Panc1 (cell line): ENCODE data around the gene ARMC12. TPM values are rescaled to one million over a fixed set of nuclear protein-coding genes. Genes with fewer than 3 reads are reported as not detected.

ENCODE experiments used
- ATAC-seq: fragments of 200-7000 bp; cut with Tn5 transposase; 2 replicates; pipeline ENCODE4 v1.9.1; 2020; ENCODE audit warnings: mild to moderate bottlenecking, moderate library complexity
- BruUV-seq: library from RNA; stranded (reverse); fragments of 400-500 nt; replicated peaks from 2 replicates; lab custom pipeline; 2021; lab: Mats Ljungman, UMichigan
- CTCF ChIA-PET: fragments of 300-600 bp; sonication (Branson Sonifier 250); formaldehyde crosslinking; loops from one replicate; lab custom pipeline; 2022; ENCODE audit warnings: antibody characterized with exemption; lab: Charles Lee
- POLR2A ChIA-PET: fragments of 300-600 bp; sonication (Branson Sonifier 250); formaldehyde crosslinking; loops from one replicate; lab custom pipeline; 2022; ENCODE audit warnings: antibody characterized with exemption; lab: Charles Lee
- DNase-seq: peaks from one replicate; pipeline ENCODE4 v3.0.0-alpha.2; 2010; ENCODE audit warnings: low read depth, low spot score
- H3K27ac ChIP-seq: 2 replicates; pipeline ENCODE4 v1.5.1; 2011; ENCODE audit warnings: mild to moderate bottlenecking, low read length, inconsistent platforms
- H3K27me3 ChIP-seq: fragments of 200-500 bp; sonication (Bioruptor generic); 2 replicates; pipeline ENCODE4 v1.6.0; 2014; ENCODE audit warnings: low read length, inconsistent platforms; ENCODE audit not compliant: control insufficient read depth, insufficient read depth
- H3K36me3 ChIP-seq: fragments of 200-500 bp; sonication (Bioruptor generic); 2 replicates; pipeline ENCODE4 v1.5.1; 2014; ENCODE audit warnings: inconsistent platforms, mild to moderate bottlenecking, low read length, moderate library complexity; ENCODE audit not compliant: control insufficient read depth, insufficient read depth
- H3K4me1 ChIP-seq: 2 replicates; pipeline ENCODE4 v1.5.1; 2011; ENCODE audit warnings: inconsistent platforms, mild to moderate bottlenecking, low read length, moderate library complexity; ENCODE audit not compliant: control insufficient read depth, insufficient read depth
- H3K4me3 ChIP-seq, 2 experiments: 2 replicates each; pipeline ENCODE4 v1.5.1; 2011 to 2012; ENCODE audit warnings: low read depth in 2 of 2, low read length in 2 of 2, mild to moderate bottlenecking in 2 of 2, inconsistent platforms in 1 of 2, moderate library complexity in 1 of 2
- H3K9me3 ChIP-seq: fragments of 200-500 bp; sonication (Bioruptor generic); 2 replicates; pipeline ENCODE4 v1.5.1; 2014; ENCODE audit warnings: low read depth, mild to moderate bottlenecking, inconsistent platforms, low read length, moderate library complexity; ENCODE audit not compliant: control insufficient read depth, insufficient read depth
- POLR2AphosphoS5 ChIP-seq: IDR thresholded peaks from 2 replicates; pipeline ENCODE4 v1.6.1; 2012; ENCODE audit warnings: mild to moderate bottlenecking, low read depth, low read length, moderate library complexity
- SIN3A ChIP-seq: IDR thresholded peaks from 2 replicates; pipeline ENCODE4 v1.6.1; 2012; ENCODE audit warnings: low read depth, mild to moderate bottlenecking, low read length, moderate library complexity, borderline replicate concordance; ENCODE audit not compliant: insufficient read depth
- TCF7L2 ChIP-seq: IDR thresholded peaks from 2 replicates; pipeline ENCODE4 v1.6.1; 2011; ENCODE audit warnings: mild to moderate bottlenecking, low read depth, low read length, inconsistent platforms
- in situ Hi-C: cut with HindIII; loops from 2 replicates; pipeline ENCODE4 v1.10.0; 2016; ENCODE audit warnings: low sequenced_read_pairs, low pct_unique_long_range_greater_than_20kb
- intact Hi-C: fragments of 100-400 bp; cut with micrococcal nuclease; formaldehyde crosslinking; loops from one replicate; pipeline ENCODE4 v1.10.0; 2022; ENCODE audit not compliant: unreplicated experiment
- total RNA-seq: library from RNA; stranded (reverse); gene quantifications from one replicate; pipeline ENCODE4 v1.2.1, GENCODE V29; 2021; ENCODE audit not compliant: unreplicated experiment
- TF ChIP-seq, protein P1 (sequence below), 2 experiments: IDR thresholded peaks; 2 replicates each; pipeline ENCODE4 v1.6.1; 2011 to 2012; ENCODE audit warnings: low read depth in 2 of 2, control low read depth in 1 of 2, low read length in 1 of 2, mild to moderate bottlenecking in 1 of 2, moderate library complexity in 1 of 2; ENCODE audit not compliant: insufficient read depth in 1 of 2
- TF ChIP-seq, protein P2 (sequence below): fragments of 450-650 bp; IDR thresholded peaks from 2 replicates; pipeline ENCODE4 v1.5.1; 2017; ENCODE audit warnings: mild to moderate bottlenecking

The ARMC12 gene
- total RNA-seq, 1 experiment from 2014 or later = 1.4 TPM

DNA sequence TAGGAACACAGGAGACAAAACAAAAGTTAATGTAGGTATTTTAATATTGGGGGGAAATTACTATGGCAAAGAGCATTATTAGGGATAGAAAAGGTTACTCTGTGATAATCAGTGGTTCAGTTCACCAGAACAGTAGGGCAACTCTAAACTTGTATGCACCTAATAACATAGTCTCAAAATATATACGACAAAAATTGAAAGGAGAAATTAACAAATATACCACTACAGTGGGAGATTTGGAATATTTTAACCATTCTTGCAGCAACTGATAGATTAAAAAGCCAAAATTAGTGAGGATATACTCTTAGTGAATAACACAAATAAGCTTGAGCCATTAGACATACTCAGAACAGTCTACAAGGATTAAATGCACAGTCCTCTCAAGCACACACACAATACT, 11.0 kb downstream of the ARMC12 start:
- no peak overlapping the region for H3K27ac ChIP-seq
- DNase-seq (no peak), ATAC-seq (no peak)
- H3K4me1 ChIP-seq = no peaks in the 10 kb centered on the region
- no peaks in the 10 kb centered on the region for H3K36me3 ChIP-seq
- ChIA-PET POLR2A (no interaction called here), CTCF (no interaction called here)
- intact Hi-C loops (no loop called here), in situ Hi-C loops (no loop called here)
- no peaks in the 10 kb centered on the region for H3K9me3 ChIP-seq
- H3K4me3 ChIP-seq = no peak overlapping the region
- TF ChIP-seq SIN3A (no peak), POLR2AphosphoS5 (no peak), TCF7L2 (no peak)
- TF ChIP-seq, protein P1, sequence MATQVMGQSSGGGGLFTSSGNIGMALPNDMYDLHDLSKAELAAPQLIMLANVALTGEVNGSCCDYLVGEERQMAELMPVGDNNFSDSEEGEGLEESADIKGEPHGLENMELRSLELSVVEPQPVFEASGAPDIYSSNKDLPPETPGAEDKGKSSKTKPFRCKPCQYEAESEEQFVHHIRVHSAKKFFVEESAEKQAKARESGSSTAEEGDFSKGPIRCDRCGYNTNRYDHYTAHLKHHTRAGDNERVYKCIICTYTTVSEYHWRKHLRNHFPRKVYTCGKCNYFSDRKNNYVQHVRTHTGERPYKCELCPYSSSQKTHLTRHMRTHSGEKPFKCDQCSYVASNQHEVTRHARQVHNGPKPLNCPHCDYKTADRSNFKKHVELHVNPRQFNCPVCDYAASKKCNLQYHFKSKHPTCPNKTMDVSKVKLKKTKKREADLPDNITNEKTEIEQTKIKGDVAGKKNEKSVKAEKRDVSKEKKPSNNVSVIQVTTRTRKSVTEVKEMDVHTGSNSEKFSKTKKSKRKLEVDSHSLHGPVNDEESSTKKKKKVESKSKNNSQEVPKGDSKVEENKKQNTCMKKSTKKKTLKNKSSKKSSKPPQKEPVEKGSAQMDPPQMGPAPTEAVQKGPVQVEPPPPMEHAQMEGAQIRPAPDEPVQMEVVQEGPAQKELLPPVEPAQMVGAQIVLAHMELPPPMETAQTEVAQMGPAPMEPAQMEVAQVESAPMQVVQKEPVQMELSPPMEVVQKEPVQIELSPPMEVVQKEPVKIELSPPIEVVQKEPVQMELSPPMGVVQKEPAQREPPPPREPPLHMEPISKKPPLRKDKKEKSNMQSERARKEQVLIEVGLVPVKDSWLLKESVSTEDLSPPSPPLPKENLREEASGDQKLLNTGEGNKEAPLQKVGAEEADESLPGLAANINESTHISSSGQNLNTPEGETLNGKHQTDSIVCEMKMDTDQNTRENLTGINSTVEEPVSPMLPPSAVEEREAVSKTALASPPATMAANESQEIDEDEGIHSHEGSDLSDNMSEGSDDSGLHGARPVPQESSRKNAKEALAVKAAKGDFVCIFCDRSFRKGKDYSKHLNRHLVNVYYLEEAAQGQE (IDR thresholded peaks at IDR 0.05; ENCODE audit: insufficient read depth in 1 of 2, low read depth in 2 of 2, low read length in 1 of 2) = no peak
- TF ChIP-seq, protein P2, sequence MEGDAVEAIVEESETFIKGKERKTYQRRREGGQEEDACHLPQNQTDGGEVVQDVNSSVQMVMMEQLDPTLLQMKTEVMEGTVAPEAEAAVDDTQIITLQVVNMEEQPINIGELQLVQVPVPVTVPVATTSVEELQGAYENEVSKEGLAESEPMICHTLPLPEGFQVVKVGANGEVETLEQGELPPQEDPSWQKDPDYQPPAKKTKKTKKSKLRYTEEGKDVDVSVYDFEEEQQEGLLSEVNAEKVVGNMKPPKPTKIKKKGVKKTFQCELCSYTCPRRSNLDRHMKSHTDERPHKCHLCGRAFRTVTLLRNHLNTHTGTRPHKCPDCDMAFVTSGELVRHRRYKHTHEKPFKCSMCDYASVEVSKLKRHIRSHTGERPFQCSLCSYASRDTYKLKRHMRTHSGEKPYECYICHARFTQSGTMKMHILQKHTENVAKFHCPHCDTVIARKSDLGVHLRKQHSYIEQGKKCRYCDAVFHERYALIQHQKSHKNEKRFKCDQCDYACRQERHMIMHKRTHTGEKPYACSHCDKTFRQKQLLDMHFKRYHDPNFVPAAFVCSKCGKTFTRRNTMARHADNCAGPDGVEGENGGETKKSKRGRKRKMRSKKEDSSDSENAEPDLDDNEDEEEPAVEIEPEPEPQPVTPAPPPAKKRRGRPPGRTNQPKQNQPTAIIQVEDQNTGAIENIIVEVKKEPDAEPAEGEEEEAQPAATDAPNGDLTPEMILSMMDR = no peak
- 0 out of 2 replicates have a peak, but pooled peaks cover 2% of the 10 kb centered on the region for H3K27me3 ChIP-seq
- no TSS peak for BruUV-seq

DNA sequence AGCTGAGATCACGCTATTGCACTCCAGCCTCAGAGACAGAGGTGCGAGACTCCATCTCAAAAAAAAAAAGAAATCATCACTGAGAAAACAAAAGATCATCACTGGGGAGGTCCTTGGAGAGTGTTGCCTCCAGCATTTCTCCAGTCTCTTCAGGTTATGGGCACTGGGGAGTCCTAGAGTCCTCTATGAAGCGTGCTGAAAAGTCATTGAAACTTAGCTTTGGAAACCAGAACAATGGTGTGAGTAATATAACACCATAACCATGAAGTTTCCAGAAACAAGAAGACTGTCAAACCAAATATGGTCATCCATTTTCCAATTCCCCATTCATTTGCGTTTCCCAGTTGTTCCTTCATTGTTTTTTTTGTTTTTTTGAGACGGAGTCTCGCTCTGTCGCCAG, 13.7 kb downstream of the ARMC12 start:
- H3K27me3 ChIP-seq = 0 out of 2 replicates have a peak, but pooled peaks cover 2% of the 10 kb centered on the region
- no peak for DNase-seq
- H3K9me3 ChIP-seq = no peaks in the 10 kb centered on the region
- no peak for ATAC-seq
- no TSS peak for BruUV-seq
- no peaks in the 10 kb centered on the region for H3K36me3 ChIP-seq
- H3K4me3 ChIP-seq = no peak overlapping the region
- CTCF ChIA-PET = interaction anchor here (0.5 kb wide), 1 partner anchor 229 kb away, joined by 3 read pairs; no protein-coding TSS in a partner anchor
- TF ChIP-seq, protein P2 = no peak
- TF ChIP-seq SIN3A (no peak), TCF7L2 (no peak), POLR2AphosphoS5 (no peak)
- TF ChIP-seq, protein P1 (IDR thresholded peaks at IDR 0.05; ENCODE audit: insufficient read depth in 1 of 2, low read depth in 2 of 2, low read length in 1 of 2) = no peak
- intact Hi-C loops = no loop called here
- H3K4me1 ChIP-seq = no peaks in the 10 kb centered on the region
- H3K27ac ChIP-seq = no peak overlapping the region
- POLR2A ChIA-PET = no interaction called here
- in situ Hi-C loops = no loop called here
